Measurements from ENCODE around the gene GAL3ST2.
"Not testable (repeated sequence)": the region's sequence is repeated elsewhere in the genome, so short reads cannot be mapped to it uniquely, and the experiment has no call there.

GAL3ST2 gene

GRCh38 chr2:241777170-241777685 lies 606 bp downstream of the GAL3ST2 start:
- CTCF ChIA-PET: interaction anchor here (1.4 kb wide), 1 partner anchor 36 kb away, joined by 4 read pairs; no protein-coding TSS in a partner anchor
- no peak for DNase-seq (ENCODE audit: extremely low spot score)

GRCh38 chr2:241777686-241778627 lies 1.3 kb downstream of the GAL3ST2 start:
- ChIA-PET POLR2A (no interaction called here), CTCF (interaction anchor here (0.8 to 1.4 kb wide), 3 partner anchors 10 to 36 kb away, joined by 3 to 4 read pairs (median 4); no protein-coding TSS in a partner anchor)
- TF ChIP-seq CTCF (IDR thresholded peaks at IDR 0.05; ENCODE audit: control extremely low read depth, extremely low read depth, low read depth, missing control alignments): no peak
- DNase-seq (ENCODE audit: extremely low spot score): no peak

More at GRCh38 chr2:241777170-241777685, 606 bp downstream of the GAL3ST2 start:
- TF ChIP-seq CTCF (IDR thresholded peaks at IDR 0.05; ENCODE audit: control extremely low read depth, extremely low read depth, low read depth, missing control alignments): no peak
- POLR2A ChIA-PET: no interaction called here

GRCh38 chr2:241780939-241781569 lies 4.4 kb downstream of the GAL3ST2 start:
- CTCF ChIA-PET: interaction anchor here (1.0 to 1.1 kb wide), 2 partner anchors 23 to 79 kb away, joined by 3 read pairs; partner anchors contain the start of gene ING5
- DNase-seq (ENCODE audit: extremely low spot score): no peak
- no peak for TF ChIP-seq CTCF (IDR thresholded peaks at IDR 0.05; ENCODE audit: control extremely low read depth, extremely low read depth, low read depth, missing control alignments)
- POLR2A ChIA-PET: no interaction called here

- POLR2A ChIA-PET; CTCF ChIA-PET; DNase-seq (ENCODE audit: extremely low spot score): not testable (repeated sequence)
Observed at GRCh38 chr2:241782053-241782452, 5.4 kb downstream of the GAL3ST2 start.

GRCh38 chr2:241788135-241788534 lies 11.5 kb downstream of the GAL3ST2 start:
- DNase-seq (ENCODE audit: extremely low spot score): no peak
- TF ChIP-seq CTCF (IDR thresholded peaks at IDR 0.05; ENCODE audit: control extremely low read depth, extremely low read depth, low read depth, missing control alignments): no peak
- ChIA-PET CTCF (interaction anchor here (1.0 to 2.4 kb wide), 5 partner anchors 9 to 81 kb away, joined by 3 to 8 read pairs (median 3); partner anchors contain the start of gene D2HGDH), POLR2A (no interaction called here)

- no peak for TF ChIP-seq CTCF (IDR thresholded peaks at IDR 0.05; ENCODE audit: control extremely low read depth, extremely low read depth, low read depth, missing control alignments)
- DNase-seq (ENCODE audit: extremely low spot score): peak; percentile 34
- ChIA-PET POLR2A (no interaction called here), CTCF (interaction anchor here (0.8 to 2.4 kb wide), 5 partner anchors 10 to 80 kb away, joined by 3 to 8 read pairs (median 3); no protein-coding TSS in a partner anchor)
Observed at GRCh38 chr2:241788572-241788971, 11.9 kb downstream of the GAL3ST2 start.

GRCh38 chr2:241791385-241791784 lies 14.8 kb downstream of the GAL3ST2 start:
- POLR2A ChIA-PET; CTCF ChIA-PET; DNase-seq (ENCODE audit: extremely low spot score): not testable (repeated sequence)
